DND-41 (cell line): ENCODE measurements around the gene PLCB4.

Source experiments
- ATAC-seq: fragments of 200-7000 bp; cut with Tn5 transposase; 3 replicates; pipeline ENCODE4 v1.9.1; 2021; ENCODE audit warnings: low read depth; ENCODE audit not compliant: insufficient read depth
- DNase-seq: peaks from one replicate; pipeline ENCODE4 v3.0.0-alpha.2; 2020
- H2AFZ ChIP-seq: 2 replicates; pipeline ENCODE4 v1.6.0; 2012; ENCODE audit warnings: low read depth, low read length
- H3K27ac ChIP-seq: 2 replicates; pipeline ENCODE4 v1.5.1; 2012; ENCODE audit warnings: low read length, inconsistent platforms
- H3K27me3 ChIP-seq: fragments of 200-600 bp; sonication (generic); 2 replicates; pipeline ENCODE4 v1.6.0; 2012; ENCODE audit warnings: low read length, mild to moderate bottlenecking, inconsistent platforms; ENCODE audit not compliant: insufficient read depth, poor library complexity
- H3K36me3 ChIP-seq: 2 replicates; pipeline ENCODE4 v1.5.1; 2012; ENCODE audit warnings: low read length, inconsistent platforms; ENCODE audit not compliant: insufficient read depth
- H3K4me1 ChIP-seq: 2 replicates; pipeline ENCODE4 v1.5.1; 2012; ENCODE audit warnings: mild to moderate bottlenecking, low read length; ENCODE audit not compliant: insufficient read depth
- H3K4me2 ChIP-seq: 2 replicates; pipeline ENCODE4 v1.6.0; 2012; ENCODE audit warnings: mild to moderate bottlenecking, moderate library complexity, low read length, inconsistent platforms; ENCODE audit not compliant: insufficient read depth
- H3K4me3 ChIP-seq, 2 experiments: fragments of 200-600 bp in 1 of 2; shearing (Covaris generic) in 1 of 2; 2 replicates each; pipeline ENCODE4 v1.5.1; 2012 to 2016; ENCODE audit warnings: inconsistent platforms in 2 of 2, low read length in 2 of 2, mild to moderate bottlenecking in 2 of 2, low read depth in 1 of 2, moderate library complexity in 1 of 2
- H3K79me2 ChIP-seq: 2 replicates; pipeline ENCODE4 v1.6.0; 2012; ENCODE audit warnings: low read length, inconsistent platforms; ENCODE audit not compliant: insufficient read depth
- H3K9ac ChIP-seq: 2 replicates; pipeline ENCODE4 v1.6.0; 2012; ENCODE audit warnings: low read depth, mild to moderate bottlenecking, inconsistent platforms, low read length, moderate library complexity
- H3K9me3 ChIP-seq: 2 replicates; pipeline ENCODE4 v1.5.1; 2012; ENCODE audit warnings: low read length, moderate library complexity, mild to moderate bottlenecking, inconsistent platforms; ENCODE audit not compliant: insufficient read depth, severe bottlenecking
- H4K20me1 ChIP-seq: 2 replicates; pipeline ENCODE4 v1.6.0; 2012; ENCODE audit warnings: low read length; ENCODE audit not compliant: insufficient read depth
- CTCF ChIP-seq: IDR thresholded peaks from 2 replicates; pipeline ENCODE4 v1.5.1; 2012; ENCODE audit warnings: borderline replicate concordance, low read length, moderate library complexity, mild to moderate bottlenecking; ENCODE audit not compliant: poor library complexity, severe bottlenecking; ENCODE audit errors: extremely low read depth
- EZH2 ChIP-seq: IDR thresholded peaks from 3 replicates; pipeline ENCODE4 v1.6.1; 2012; ENCODE audit warnings: borderline replicate concordance, low read depth, mild to moderate bottlenecking, moderate library complexity, low read length, inconsistent platforms; ENCODE audit not compliant: severe bottlenecking

PLCB4 gene

GRCh38 chr20:9515214-9515585 is 446.3 kb downstream of the PLCB4 start:
- Histone ChIP-seq H3K27me3 (peaks cover 9% of the 10 kb centered on the region), H2AFZ (no peak overlapping the region), H4K20me1 (no peaks in the 10 kb centered on the region), H3K4me3 (no peak overlapping the region), H3K79me2 (no peaks in the 10 kb centered on the region), H3K9me3 (no peaks in the 10 kb centered on the region), H3K27ac (no peak overlapping the region), H3K4me1 (no peaks in the 10 kb centered on the region), H3K4me2 (no peak overlapping the region), H3K36me3 (no peaks in the 10 kb centered on the region), H3K9ac (no peak overlapping the region)
- no peak for DNase-seq
- no peak for TF ChIP-seq CTCF
- TF ChIP-seq EZH2 = no peak
- no peak for ATAC-seq

DNA sequence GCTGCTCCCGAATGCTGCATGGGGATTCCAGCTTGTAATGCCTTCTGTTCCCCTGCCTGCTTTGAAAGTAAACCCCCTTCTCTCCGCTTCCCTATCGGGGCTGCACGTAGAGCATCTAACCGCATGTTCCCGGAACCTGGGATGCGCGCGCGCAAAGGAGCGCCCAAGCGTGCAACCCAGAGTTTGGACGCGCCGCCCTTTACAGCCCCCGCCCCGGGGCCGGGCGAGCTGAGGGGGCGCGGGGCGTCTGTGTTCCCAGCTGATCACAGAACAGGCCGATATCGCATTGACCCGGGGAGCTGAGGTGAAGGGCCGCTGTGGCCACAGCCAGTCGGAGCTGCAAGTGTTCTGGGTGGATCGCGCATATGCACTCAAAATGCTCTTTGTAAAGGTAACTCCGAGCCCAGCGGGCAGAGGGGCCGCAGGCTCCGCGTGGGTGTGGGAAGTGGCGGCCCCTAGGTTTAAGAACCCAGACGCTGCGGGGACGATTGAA is 446.9 kb downstream of the PLCB4 start:
- peaks cover 6% of the 10 kb centered on the region for H3K27me3 ChIP-seq
- no peak overlapping the region for H3K4me3 ChIP-seq

DNA sequence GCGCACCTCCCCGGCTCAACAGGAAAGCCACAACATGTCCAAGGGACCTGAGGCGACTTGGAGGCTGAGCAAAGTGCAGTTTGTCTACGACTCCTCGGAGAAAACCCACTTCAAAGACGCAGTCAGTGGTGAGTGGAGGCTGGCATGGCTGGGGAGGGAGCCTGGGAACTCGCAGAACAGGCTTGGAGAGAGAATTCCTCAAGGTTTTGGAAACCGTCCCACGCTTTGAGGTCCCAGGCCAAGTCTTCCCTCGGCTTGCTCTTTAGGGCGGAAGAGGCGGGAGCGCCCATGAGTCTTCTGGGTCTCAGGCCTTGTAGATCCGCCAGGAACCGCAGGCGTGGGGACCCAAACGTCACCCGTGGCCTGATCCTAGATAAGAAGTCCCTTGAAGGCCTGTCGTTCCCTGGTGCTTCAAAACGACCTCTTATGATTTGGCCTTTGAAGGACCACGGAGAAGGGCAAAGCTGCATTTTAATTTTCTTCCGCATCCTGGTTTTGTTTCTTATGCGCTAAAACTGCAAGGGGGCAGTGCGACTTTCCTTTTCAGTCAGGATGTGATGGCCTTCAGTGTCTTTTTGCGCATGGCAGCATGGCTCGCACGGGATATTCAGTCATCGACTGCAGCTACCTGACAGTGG is 447.5 kb downstream of the PLCB4 start:
- Histone ChIP-seq H3K4me3 (no peak overlapping the region), H4K20me1 (no peaks in the 10 kb centered on the region), H3K27me3 (peaks cover 10% of the 10 kb centered on the region), H3K79me2 (no peaks in the 10 kb centered on the region), H3K4me2 (no peak overlapping the region), H3K36me3 (no peaks in the 10 kb centered on the region), H3K9me3 (no peaks in the 10 kb centered on the region), H3K9ac (no peak overlapping the region), H3K27ac (no peak overlapping the region), H2AFZ (no peak overlapping the region), H3K4me1 (no peaks in the 10 kb centered on the region)
- no peak for TF ChIP-seq CTCF
- no peak for TF ChIP-seq EZH2
- DNase-seq (no peak), ATAC-seq (no peak)

More for the DNA sequence above, 446.9 kb downstream of the PLCB4 start:
- Histone ChIP-seq H3K27ac (no peak overlapping the region), H3K79me2 (no peaks in the 10 kb centered on the region), H2AFZ (no peak overlapping the region), H3K36me3 (no peaks in the 10 kb centered on the region), H3K9me3 (no peaks in the 10 kb centered on the region), H3K9ac (no peak overlapping the region), H3K4me2 (no peak overlapping the region), H4K20me1 (no peaks in the 10 kb centered on the region), H3K4me1 (no peaks in the 10 kb centered on the region)
- TF ChIP-seq CTCF (no peak), EZH2 (no peak)
- ATAC-seq (no peak), DNase-seq (no peak)
